Endothelial cell of umbilical vein (primary cell): Measurements from ENCODE around the gene TCP10L. TPM values are rescaled to one million over a fixed set of nuclear protein-coding genes. Genes with fewer than 3 reads are reported as not detected.
A peak's percentile ranks its signal among the peaks of the same experiment; 100 is the strongest.
"Not testable (repeated sequence)": the region's sequence is repeated elsewhere in the genome, so short reads cannot be mapped to it uniquely, and the experiment has no call there.

ENCODE experiments used
- BruUV-seq: library from RNA; stranded (reverse); fragments of 400-500 nt; replicated peaks from 2 replicates; lab custom pipeline; 2021; lab: Mats Ljungman, UMichigan
- CTCF ChIA-PET: fragments of 300-600, 350-600 bp; sonication (Branson Sonifier 250); formaldehyde crosslinking; loops from one replicate; lab custom pipeline; 2021; ENCODE audit warnings: antibody characterized with exemption, inconsistent platforms; lab: Charles Lee
- POLR2A ChIA-PET: fragments of 300-600, 350-600 bp; sonication (Branson Sonifier 250); formaldehyde crosslinking; loops from one replicate; lab custom pipeline; 2021; ENCODE audit warnings: antibody characterized with exemption, inconsistent platforms; lab: Charles Lee
- DNase-seq: peaks from one replicate; pipeline ENCODE4 v3.0.0-alpha.2; 2011; ENCODE audit warnings: low read depth, low spot score
- FAIRE-seq: peaks from 2 replicates; lab custom pipeline; 2011; peaks lifted over from hg19 to GRCh38; lab: Jason Lieb, UNC
- H2AFZ ChIP-seq: 2 replicates; pipeline ENCODE4 v1.6.0; 2012; ENCODE audit warnings: low read depth, low read length, control low read depth, inconsistent platforms
- H3K27ac ChIP-seq: 2 replicates; pipeline ENCODE4 v1.5.1; 2011; ENCODE audit warnings: low read depth, mild to moderate bottlenecking, control low read depth, low read length, moderate library complexity; ENCODE audit not compliant: insufficient read depth
- H3K27me3 ChIP-seq, 2 experiments: 2 replicates each; pipeline versions ENCODE4 v1.6.0 to v1.6.1; 2011; ENCODE audit warnings: low read length in 2 of 2, mixed read lengths in 1 of 2; ENCODE audit not compliant: control insufficient read depth in 2 of 2, insufficient read depth in 2 of 2
- H3K36me3 ChIP-seq, 2 experiments: 2 replicates in 1 of 2; 3 replicates in 1 of 2; pipeline ENCODE4 v1.5.1; 2011; ENCODE audit warnings: low read length in 2 of 2, mild to moderate bottlenecking in 1 of 2, moderate library complexity in 1 of 2; ENCODE audit not compliant: control insufficient read depth in 2 of 2, insufficient read depth in 2 of 2; ENCODE audit errors: extremely low read depth in 1 of 2
- H3K4me1 ChIP-seq: 3 replicates; pipeline ENCODE4 v1.5.1; 2011; ENCODE audit warnings: mild to moderate bottlenecking, low read length; ENCODE audit not compliant: control insufficient read depth, insufficient read depth; ENCODE audit errors: extremely low read depth
- H3K4me2 ChIP-seq: 2 replicates; pipeline ENCODE4 v1.6.1; 2011; ENCODE audit warnings: low read length, control low read depth, mixed read lengths; ENCODE audit not compliant: insufficient read depth
- H3K4me3 ChIP-seq, 3 experiments: fragments of 200-600 bp in 1 of 3; sonication (generic), shearing (Covaris generic) in 1 of 3; replicated peaks in 1 of 3; 2 replicates each; pipeline ENCODE4 v1.5.1; 2011 to 2016; ENCODE audit warnings: control low read depth in 3 of 3, low read length in 3 of 3, mild to moderate bottlenecking in 2 of 3, inconsistent platforms in 1 of 3, low read depth in 1 of 3, moderate library complexity in 1 of 3; ENCODE audit not compliant: insufficient read depth in 1 of 3
- H3K79me2 ChIP-seq: 2 replicates; pipeline ENCODE4 v1.6.0; 2012; ENCODE audit warnings: low read length, inconsistent platforms; ENCODE audit not compliant: control insufficient read depth, insufficient read depth
- H3K9ac ChIP-seq: replicated peaks from 2 replicates; pipeline ENCODE3; 2011; ENCODE audit warnings: low read length, control low read depth; ENCODE audit not compliant: insufficient read depth; ENCODE audit errors: extremely low read depth
- H3K9me1 ChIP-seq: replicated peaks from 3 replicates; pipeline ENCODE4 v1.6.0; 2011; ENCODE audit warnings: mild to moderate bottlenecking, low read length; ENCODE audit not compliant: control insufficient read depth, insufficient read depth; ENCODE audit errors: extremely low read depth
- H3K9me3 ChIP-seq: replicated peaks from 2 replicates; pipeline ENCODE4 v1.5.1; 2012; ENCODE audit warnings: low read length, inconsistent platforms; ENCODE audit not compliant: control insufficient read depth, insufficient read depth
- H4K20me1 ChIP-seq: replicated peaks from 2 replicates; pipeline ENCODE3; 2011; ENCODE audit warnings: mild to moderate bottlenecking, low read length; ENCODE audit not compliant: control insufficient read depth, insufficient read depth; ENCODE audit errors: extremely low read depth
- GATA2 ChIP-seq: IDR thresholded peaks from 2 replicates; pipeline ENCODE4 v1.7.0; 2011; ENCODE audit warnings: low read depth, mild to moderate bottlenecking, moderate library complexity, mixed read lengths, low read length; ENCODE audit not compliant: insufficient read length, insufficient read depth
- JUN ChIP-seq: IDR thresholded peaks from 2 replicates; pipeline ENCODE4 v1.6.1; 2011; ENCODE audit warnings: borderline replicate concordance, low read depth; ENCODE audit not compliant: insufficient read length, insufficient read depth
- POLR2AphosphoS5 ChIP-seq: IDR thresholded peaks from 2 replicates; pipeline ENCODE4 v1.6.1; 2012; ENCODE audit warnings: low read depth, mild to moderate bottlenecking, control low read depth, low read length, moderate library complexity; ENCODE audit not compliant: insufficient read depth
- dilution Hi-C: fragments of 300-500 bp; cut with MboI; formaldehyde crosslinking; loops from one replicate; pipeline ENCODE4 v1.15.0; 2019; ENCODE audit warnings: low sequenced_read_pairs; ENCODE audit not compliant: extremely low pct_ligation_motif_present
- intact Hi-C: fragments of 100-400 bp; cut with micrococcal nuclease; formaldehyde crosslinking; loops from one replicate; pipeline ENCODE4 v1.10.0; 2022
- polyA plus RNA-seq, 4 experiments: library from polyadenylated mRNA; depleted of rRNA in 3 of 4; stranded (reverse) in 3 of 4; unstranded in 1 of 4; fragments of >200 nt; gene quantifications; 2 replicates each; pipeline versions ENCODE4 v1.2.1 to v1.2.3, GENCODE V29; 2011 to 2012; ENCODE audit warnings: missing spikeins in 1 of 4
- total RNA-seq: library from RNA; stranded (reverse); gene quantifications from 2 replicates; pipeline ENCODE4 v1.2.3, GENCODE V29; 2021
- TF ChIP-seq, protein P1 (sequence below): IDR thresholded peaks from 2 replicates; pipeline ENCODE4 v1.6.1; 2011; ENCODE audit not compliant: insufficient read depth, insufficient read length

Gene TCP10L
- total and polyA plus RNA-seq, 2 donors (not counting 3 experiments of a cell fraction or from before 2014, with no cell fraction given), result 0.07 TPM; not detected in 1

DNA sequence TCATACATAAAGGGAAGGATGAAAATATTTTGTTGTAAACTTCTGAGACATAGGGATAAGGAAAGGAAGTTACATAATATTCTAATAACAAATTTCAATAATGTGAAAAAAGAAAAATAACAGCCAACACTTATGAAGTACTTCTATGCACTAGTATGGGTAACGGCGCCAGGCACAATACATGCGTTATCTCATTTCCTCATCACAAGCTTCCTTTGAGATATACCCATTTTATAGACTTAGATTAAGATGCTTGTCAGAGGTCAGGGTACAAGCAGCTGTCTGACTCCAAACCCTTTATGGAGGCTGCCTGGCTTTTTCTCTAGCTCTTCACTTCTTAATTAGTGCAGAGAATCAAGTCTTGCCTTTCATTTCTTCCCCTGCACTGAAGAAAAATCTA lies 41.3 kb downstream of the TCP10L start:
- peak; percentile 75 for DNase-seq
- Histone ChIP-seq H3K36me3 (no peaks in the 10 kb centered on the region), H3K4me3 (no peak overlapping the region), H3K27me3 (no peaks in the 10 kb centered on the region), H3K27ac (peak overlapping the region; percentile 96), H3K4me1 (peaks cover 20% of the 10 kb centered on the region), H3K4me2 (peak overlapping the region; percentile 48), H2AFZ (no peak overlapping the region), H3K9me1 (no peaks in the 10 kb centered on the region), H3K9me3 (no peaks in the 10 kb centered on the region), H3K79me2 (no peaks in the 10 kb centered on the region), H3K9ac (peak overlapping the region; percentile 39), H4K20me1 (no peaks in the 10 kb centered on the region)
- TF ChIP-seq POLR2AphosphoS5 (peak; percentile 51), JUN (peak; percentile 12), GATA2 (peak; percentile 96)
- TF ChIP-seq, protein P1, sequence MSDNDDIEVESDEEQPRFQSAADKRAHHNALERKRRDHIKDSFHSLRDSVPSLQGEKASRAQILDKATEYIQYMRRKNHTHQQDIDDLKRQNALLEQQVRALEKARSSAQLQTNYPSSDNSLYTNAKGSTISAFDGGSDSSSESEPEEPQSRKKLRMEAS, result no peak
- no TSS peak for BruUV-seq
- intact Hi-C loops (loop anchor here (1.0 to 5.0 kb wide), 4 partner anchors 20 to 812 kb away; partner anchors contain the start of gene SCAF4), dilution Hi-C loops (no loop called here)
- FAIRE-seq, result peak; percentile 87
- ChIA-PET CTCF (interaction anchor here (1.0 to 2.4 kb wide), 6 partner anchors 14 to 130 kb away, joined by 3 to 7 read pairs (median 4); no protein-coding TSS in a partner anchor), POLR2A (interaction anchor here (1.0 kb wide), 1 partner anchor 23 kb away, joined by 4 read pairs; no protein-coding TSS in a partner anchor)

DNA sequence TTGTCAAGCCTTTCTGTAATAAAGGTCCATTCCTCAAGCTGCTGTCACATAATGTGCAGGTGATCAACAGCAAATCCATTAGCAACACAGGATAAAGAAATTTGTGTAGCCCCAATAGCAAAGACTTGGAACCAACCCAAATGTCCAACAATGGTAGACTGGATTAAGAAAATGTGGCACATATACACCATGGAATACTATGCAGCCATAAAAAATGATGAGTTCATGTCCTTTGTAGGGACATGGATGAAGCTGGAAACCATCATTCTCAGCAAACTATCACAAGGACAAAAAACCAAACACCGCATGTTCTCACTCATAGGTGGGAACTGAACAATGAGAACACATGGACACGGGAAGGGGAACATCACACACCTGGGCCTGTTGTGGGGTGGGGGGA lies 42.3 kb downstream of the TCP10L start:
- H3K36me3 ChIP-seq, H4K20me1 ChIP-seq, H3K4me3 ChIP-seq, FAIRE-seq, H3K9ac ChIP-seq, H3K27me3 ChIP-seq, DNase-seq, H3K79me2 ChIP-seq, H3K4me2 ChIP-seq, H3K9me1 ChIP-seq, H3K9me3 ChIP-seq, H3K27ac ChIP-seq, BruUV-seq, H2AFZ ChIP-seq, dilution Hi-C loops, POLR2A ChIA-PET: not testable (repeated sequence)
- H3K4me1 ChIP-seq, result peaks cover 16% of the 10 kb centered on the region
- CTCF ChIA-PET, result interaction anchor here (0.6 to 1.9 kb wide), 2 partner anchors 17 kb away, joined by 3 to 6 read pairs; no protein-coding TSS in a partner anchor
- intact Hi-C loops, result loop anchor here (5.0 kb wide), 1 partner anchor 811 kb away; the partner anchor contains the start of gene SCAF4
